Fibroblast of mammary gland (primary cell): ENCODE data around the gene CSKMT.

Source experiments
- DNase-seq: peaks from one replicate; pipeline ENCODE4 v3.0.0-alpha.2; 2010; ENCODE audit warnings: low read depth
- H3K4me3 ChIP-seq: 2 replicates; pipeline ENCODE4 v1.5.1; 2011; ENCODE audit warnings: low read depth, mild to moderate bottlenecking, low read length, moderate library complexity; ENCODE audit not compliant: control insufficient read depth
- CTCF ChIP-seq: conservative IDR thresholded peaks from 2 replicates; pipeline ENCODE4 v1.5.1; 2011; ENCODE audit warnings: low read depth, low read length, inconsistent platforms; ENCODE audit not compliant: control insufficient read depth, insufficient read depth

Gene CSKMT

DNA sequence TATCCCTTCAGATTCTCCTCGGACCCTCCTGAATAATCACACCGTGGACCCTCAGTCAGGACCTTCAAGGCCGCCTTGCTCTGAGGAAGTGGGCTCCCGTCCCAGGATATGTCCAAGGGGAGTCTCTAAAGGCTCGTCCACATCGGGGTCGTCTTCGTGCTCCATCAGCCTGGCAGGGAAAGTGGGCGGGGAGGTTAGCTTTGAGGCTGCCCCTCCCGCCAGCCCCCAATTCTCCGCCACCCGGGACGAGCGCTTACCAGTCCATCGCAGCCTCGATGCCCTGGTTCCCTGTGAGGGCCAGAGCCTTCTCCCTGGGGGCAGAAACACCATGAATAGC lies 13.3 kb downstream of the CSKMT start:
- peak overlapping the region; percentile 89 for H3K4me3 ChIP-seq
- TF ChIP-seq CTCF = no peak
- no peak for DNase-seq

DNA sequence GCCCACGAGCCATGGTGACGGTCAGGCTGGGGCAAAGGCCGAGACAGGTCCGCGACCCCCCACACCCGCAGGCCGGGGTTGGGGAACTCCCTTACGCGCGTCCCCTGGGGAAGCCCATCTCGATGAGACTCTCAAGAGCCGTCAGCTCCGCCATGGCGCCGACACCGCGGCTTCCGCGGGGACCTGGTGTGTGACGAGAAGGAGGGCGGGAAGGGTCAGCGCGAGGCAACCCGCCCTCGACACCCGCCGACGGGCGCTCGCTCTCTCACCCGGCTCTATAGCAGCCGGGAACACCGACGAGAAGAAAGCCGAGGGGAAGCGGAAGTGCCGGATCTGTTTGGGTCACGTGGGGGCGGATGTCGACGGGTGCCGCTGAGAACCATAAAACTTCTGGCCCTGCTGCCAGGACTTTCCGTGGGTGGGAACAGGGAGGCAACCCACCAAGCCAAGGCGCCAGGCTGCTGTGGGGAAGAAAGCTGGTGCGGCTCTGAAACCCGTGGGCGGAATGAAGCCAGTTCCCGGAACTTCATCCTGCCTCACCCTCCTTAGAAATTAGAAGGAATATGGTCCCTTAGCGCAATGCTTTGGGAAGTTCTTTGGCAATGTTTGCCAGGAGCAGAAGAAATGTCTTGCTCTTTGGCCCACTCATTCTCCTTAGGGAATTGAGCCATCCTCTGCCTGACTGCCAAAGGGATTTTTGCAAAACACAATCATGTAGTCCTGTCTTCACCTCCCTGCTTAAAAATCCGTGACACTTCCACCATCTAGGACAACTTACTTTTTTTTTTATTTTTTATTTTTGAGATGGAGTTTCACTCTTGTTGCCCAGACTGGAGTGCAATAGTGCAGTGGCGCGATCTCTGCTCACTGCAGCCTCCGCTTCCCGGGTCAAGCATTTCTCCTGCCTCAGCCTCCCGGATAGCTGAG lies 13.9 kb downstream of the CSKMT start, which contains the start of gene UBXN1:
UBXN1 (minus strand) TSS at position 304 of the 927 bp plus-strand sequence; CDS start at position 154, 150 bp downstream.
- TF ChIP-seq CTCF = no peak
- peak; percentile 99 for DNase-seq
- peak within 1 kb of the TSS; percentile 89 for H3K4me3 ChIP-seq

DNA sequence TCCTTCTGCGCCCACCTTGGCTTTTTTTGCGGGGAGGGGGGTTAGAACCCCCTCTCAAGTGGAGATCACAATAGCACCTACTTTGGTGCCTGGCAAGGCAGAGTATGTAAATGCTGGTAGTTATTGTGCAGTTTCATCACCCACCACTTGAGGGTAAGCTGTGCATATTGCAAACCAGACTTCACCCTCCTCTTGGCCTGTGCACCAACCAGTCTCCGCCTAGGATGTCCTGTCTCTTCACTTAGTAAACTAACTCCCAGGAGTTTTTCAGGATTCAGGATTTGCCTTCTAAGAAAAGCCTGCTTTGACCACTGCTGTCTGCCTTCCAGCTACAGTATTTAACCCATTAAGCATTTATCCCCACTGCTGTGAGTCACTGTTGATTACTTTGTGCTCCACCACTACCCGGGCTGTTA lies 15.7 kb downstream of the CSKMT start:
- no peak overlapping the region for H3K4me3 ChIP-seq
- DNase-seq = peak; percentile 95
- TF ChIP-seq CTCF = peak; percentile 76

DNA sequence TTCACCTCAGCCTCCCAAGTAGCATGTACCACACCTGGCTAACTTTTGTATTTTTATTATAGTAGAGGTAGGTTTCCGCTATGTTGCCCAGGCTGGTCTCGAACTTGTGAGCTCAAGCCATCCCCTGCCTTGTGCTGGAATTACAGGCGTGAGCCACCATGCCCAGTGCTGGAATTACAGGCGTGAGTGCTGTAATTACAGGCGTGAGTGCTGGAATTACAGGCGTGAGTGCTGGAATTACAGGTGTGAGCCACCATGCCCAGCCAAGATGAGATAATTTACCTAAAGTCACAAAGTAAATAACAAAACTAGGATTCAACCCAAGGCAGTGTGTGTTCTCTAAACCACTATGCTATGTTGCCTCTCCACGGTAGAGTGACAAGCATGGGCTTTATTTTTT lies 17.4 kb downstream of the CSKMT start:
- H3K4me3 ChIP-seq = no peak overlapping the region
- TF ChIP-seq CTCF = no peak
- no peak for DNase-seq

- TF ChIP-seq CTCF = no peak
- DNase-seq = no peak
- H3K4me3 ChIP-seq = peak overlapping the region; percentile 45
Observed at GRCh38 chr11:62687508-62688396, 22.6 kb downstream of the CSKMT start.

- H3K4me3 ChIP-seq = peak overlapping the region; percentile 45
- no peak for TF ChIP-seq CTCF
- DNase-seq = peak; percentile 30
Observed at GRCh38 chr11:62688491-62688890, 23.4 kb downstream of the CSKMT start.
